ENCODE measurements around the gene TMEM175.
A peak's percentile ranks its signal among the peaks of the same experiment; 100 is the strongest.

TMEM175 gene

DNA sequence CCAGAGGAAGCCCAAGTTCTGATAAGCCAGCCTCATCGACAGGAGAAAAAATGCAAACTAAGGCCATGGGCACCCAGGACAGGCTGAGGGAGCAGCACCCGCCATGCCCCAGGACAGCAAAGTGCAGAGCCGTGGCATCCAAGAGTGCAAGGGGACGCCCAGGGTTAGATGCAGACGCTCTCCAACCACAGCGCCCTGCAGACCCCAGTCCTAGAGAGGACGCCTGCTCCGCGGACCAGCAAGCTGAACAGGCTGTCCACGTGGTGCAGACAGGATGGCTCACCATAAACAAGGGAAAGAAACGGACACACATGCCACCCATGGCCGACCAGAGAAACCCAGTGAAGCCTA, 32.7 kb upstream of the TMEM175 start:
- no peak for DNase-seq

DNA sequence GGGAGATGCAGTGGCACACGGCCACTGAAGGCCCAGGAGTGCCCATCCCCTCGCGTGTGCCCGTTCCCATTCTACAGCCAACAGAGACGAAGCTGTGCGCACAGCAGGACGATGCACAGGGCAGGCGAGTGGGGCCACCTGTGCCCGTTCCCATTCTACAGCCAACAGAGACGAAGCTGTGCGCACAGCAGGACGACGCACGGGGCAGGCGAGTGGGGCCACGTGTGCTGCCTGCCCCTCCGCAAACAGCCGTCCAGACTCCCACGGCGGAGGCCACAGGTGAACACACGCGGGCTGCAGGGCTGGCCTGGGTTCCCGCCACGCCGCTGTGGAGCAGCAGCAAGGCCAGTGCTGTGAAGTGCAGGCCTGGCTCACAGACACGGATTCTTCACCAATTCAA, 32.2 kb upstream of the TMEM175 start:
- no peak for DNase-seq

DNA sequence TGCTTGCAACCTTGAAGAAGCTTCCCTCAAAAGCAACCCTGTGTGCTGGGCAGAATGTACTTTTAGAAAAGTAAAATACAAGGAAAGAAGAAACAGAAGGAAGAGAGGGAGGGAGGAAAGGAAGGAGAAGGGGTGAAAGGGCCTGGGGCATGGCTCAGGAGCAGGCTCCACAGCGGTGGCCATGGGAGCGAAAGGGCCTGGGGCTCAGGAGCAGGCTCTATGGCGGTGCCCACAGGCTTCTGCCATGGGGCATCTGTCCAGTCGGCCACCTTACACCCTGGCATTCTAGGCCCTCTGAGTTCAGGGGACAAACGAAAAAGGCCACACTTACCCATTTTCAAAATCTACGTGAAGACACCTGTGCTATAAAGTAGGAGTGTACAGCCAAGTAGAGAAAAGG, 31.5 kb upstream of the TMEM175 start:
- DNase-seq, result no peak

DNA sequence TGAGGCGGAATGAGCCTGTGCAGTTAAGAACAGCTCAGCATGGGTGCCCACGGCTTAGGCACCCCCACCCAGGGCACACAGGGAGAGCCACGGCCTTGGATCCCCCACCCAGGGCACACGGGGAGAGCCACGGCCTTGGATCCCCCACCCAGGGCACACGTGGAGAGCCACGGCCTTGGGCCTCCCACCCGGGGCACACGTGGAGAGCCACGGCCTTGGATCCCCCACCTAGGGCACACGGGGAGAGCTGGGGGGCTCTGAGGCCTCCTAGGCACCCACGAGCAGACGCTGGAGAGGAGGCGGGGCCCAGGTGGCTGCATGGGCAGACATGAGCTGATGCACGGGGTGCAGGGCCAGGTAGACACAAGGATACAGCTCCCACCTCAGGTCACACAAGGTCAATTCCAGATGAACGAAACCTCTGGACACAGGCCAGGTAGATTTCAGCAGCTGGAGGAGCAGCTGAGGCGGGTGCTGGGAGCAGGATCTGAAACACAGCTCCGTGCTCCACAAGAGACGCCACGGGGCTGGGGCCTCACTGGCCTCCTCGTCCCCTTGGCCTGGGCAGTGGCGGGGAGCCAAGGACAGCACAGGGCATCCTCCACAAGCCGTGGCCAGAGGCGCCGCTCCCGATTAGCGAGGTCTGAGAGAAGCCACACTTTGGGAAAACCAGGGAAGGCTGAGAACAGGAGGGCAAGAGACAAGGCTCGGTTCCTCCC, 30.9 kb upstream of the TMEM175 start:
- DNase-seq, result no peak

DNA sequence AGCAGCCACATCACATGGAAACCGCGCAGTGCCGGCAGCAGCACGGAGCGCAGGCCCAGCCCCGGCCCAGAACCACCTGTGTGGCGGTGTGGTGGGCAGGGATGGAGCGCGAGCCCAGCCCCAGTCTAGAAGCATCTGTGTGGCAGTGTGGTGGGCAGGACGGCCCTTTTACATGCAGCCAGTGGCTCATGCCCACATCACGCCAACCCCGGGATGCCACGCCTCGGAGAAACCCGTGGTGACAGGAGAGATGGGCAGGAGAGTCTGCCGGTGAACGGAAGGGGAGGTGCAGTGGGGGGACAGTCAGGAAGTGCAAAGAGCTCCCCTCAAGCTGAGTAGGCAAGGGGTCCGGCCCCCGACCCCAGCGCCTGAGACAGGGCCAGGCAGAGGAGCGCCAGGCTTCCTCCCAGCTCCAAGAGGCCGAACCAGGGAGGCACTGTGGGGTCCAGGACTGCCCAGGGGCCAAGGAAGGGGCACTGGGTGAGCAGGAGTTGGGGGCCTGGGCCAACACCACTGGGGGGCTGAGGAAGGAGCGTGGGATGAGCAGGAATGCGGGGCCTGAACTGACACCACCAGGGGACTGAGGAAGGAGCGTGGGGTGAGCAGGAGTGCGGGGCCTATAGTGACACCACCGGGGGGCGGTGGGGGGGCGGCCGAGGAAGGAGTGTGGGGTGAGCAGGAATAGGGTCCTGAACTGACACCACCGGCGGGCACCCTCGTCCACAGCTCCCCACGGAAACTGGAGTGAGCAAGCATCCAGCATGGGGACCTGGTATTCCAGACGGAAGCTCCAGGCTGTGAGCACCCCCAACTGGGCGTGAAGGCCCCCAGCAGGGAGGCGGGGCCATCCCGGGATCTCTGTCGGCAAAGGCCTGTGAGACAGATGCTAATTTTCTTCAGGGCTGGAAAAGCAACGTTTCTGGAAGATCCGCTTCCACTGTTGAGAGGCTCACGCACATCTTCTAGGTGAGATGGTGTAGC, 28.9 kb upstream of the TMEM175 start:
- DNase-seq, result no peak

DNA sequence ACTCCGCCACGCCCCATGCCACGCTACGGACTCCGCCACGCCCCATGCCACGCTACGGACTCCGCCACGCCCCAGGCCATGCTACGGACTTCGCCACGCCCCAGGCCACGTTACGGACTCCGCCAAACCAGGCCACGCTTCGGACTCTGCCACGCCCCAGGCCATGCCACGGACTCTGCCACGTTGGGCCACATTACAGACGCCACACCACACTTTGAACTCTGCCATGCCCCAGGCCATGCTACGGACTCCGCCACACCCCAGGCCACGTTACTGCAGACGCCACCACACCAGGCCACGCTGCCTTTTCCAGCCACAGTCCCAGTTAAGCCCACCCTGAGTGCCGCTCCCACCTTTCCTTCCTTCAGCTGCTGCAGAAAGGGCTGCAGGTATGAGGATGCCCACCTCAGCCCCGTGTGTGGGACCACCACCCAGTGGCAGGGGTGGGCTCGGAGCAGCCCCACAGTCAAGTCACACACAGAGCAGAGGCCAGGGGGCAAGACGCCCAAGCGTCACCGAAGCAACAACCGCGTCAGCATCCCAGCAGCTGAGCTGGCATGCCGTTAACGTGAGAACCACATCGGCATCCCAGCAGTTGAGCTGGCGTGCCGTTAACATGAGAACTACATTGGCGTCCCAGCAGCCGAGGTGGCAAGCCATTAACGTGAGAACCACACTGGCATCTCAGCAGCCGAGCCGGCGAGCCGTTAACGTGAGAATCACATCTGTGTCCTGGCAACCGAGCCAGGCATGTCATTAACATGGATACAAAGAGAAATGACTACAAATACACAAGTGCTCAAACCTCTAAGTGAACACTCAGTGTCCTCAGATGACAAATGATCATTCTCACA, 26.5 kb upstream of the TMEM175 start:
- DNase-seq, result peak in 1 of 56 donors; percentile 15

DNA sequence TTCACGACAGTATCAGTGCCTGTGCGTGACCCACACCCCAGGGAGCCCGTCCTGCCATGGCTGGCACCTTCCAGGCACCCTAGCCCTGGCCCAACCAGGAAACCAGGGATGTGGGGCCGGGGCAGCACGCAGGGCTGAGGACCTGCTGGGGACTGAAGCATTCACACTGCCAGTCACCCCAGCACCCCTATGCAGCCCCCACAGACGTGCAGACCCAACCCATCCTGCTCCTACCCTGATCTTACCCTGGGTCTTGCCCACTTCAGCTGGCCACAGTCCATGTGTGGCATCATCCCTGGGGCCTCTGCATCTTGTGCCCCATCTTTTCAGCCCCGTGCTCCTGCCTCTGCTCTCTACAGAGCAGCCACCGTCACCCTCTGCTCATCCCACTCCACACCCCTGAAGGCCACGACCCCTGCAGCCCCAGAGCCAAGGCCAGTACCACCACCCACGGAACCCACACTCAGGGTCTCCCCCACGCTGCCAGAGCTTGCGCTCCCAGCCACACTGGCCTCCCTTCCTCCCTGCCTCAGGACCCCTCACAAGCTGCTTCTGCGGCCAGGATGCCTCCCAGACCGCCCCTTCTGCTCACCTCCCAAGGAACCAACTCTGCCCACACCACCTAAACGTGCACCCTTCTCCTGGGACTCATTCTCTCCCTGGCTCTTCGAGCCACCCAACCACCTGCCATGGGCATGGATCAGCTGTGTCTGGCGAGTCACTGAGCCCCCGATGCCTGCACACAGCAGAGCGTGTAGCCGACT, 25.7 kb upstream of the TMEM175 start:
- DNase-seq, result no peak

DNA sequence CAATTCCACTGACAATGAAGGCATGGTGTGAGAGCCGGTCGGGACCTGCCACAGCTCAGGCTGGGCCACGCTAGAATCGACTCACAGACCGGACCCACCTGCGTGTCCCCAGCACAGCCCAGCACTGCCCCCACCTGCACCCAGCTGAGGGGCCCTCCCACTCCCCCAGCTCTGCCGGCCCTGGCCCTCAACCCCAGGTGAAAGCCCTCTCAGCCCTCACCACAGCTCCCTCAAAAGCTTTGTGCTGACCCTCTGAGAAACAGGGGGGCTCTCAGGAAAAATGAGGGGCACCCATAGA, 25.2 kb upstream of the TMEM175 start:
- no peak for DNase-seq

DNA sequence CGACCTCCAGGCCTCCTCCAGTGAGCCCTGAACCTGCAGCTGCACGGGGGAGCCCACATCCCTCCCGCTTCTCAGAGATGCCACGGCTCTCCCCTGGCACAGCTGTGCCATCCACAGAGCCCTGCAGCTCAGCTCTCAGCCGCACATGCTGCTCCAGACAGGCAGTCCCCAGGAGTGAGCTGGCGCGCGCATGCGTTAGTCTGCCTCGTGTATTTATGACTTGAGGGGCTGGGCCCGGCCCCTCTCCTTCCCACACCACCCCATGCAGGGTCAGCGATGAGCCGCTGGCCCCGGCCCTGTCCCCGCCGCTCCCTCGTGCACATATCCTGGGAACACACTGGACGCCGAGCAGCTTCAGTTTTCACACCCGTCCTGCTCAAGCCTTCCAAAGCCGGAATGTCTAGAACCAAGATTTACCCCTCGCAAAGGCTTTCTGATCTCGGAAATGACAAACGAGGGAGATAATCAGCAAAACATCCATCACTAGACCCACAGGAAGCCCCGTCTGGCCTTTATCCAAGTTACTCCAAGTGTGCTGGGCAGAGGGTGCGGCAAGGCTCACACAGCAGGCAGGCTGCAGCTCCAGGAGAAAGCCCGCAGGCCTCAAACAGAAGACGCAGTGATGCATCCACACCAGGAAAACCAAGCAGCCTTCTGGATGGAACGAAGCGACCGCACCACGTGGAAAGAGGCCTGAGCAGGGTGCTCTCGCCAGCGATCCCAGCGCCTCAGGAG, 24.4 kb upstream of the TMEM175 start:
- DNase-seq, result no peak

DNA sequence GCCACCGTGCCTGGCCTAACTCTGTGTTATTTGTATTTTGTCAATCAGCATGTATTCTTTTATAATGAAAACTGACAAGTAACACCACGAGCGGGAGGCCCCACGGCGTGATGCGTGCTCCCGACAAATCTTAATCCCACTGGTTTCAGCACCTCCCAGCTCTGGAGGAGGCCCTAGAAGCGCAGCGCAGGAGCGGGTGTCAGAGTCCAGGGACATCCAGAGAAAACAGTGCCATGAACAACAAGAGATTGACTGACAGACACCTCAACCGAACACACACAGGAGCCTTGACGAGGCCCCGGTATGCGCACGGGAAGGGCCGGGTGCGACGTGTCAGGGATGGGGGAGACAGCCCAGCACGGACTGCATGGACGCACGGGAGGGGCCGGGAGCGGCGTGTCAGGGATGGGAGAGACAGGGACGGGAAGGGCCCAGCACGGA, 23.1 kb upstream of the TMEM175 start:
- DNase-seq, result no peak

DNA sequence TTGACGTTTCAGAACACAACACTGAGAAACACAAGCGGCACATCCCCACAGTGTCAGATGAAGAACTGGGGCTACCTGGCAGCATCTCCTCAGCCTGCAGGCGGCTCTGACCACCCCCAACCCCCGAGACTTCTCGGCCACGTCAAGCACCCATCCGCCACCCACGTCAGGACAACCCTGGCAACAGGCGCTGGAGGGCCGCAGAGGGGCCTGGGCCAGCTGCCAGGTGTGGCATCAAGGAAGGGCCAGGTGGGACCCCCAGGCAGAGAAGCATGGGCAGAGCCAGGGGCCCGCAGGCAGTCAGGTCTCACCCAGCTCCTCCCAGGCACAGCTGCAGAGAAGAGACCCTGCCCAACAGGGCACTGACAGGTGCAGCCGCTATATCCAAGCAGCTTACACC, 22.4 kb upstream of the TMEM175 start:
- DNase-seq, result no peak

DNA sequence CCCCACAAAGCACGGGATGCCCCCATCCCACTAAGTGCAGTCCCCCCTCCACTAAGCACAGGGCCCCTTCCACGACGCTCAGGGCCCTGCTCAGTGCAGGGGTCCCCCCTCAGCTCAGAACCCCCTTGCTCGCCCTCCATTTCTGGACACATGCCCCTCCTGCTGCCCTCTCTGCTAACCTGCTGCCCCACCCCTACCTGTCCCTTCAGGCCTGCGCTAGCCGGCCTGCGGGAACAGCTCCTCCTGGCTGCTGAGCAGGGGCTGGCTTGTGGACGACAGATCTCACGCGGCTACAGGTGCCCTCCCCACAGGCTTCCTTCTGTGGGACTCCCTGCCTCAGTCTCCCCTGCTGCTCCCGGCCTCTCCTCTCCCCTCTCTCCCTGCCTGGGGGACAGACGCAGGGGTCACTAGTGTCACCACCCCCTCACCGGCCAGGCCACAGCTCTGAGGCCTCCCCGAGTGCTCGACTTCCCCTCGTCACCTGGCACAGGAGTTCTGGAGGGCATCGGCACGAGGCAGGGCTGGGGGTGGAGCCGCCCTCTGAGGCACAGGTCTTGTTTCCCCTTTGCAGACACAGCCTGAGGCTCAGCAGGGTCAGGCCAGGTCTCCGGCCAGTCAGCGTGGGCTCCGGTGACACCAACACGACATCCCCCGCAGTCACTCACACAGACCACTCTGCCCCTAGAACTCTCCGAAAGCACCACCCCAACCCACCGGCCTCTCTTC, 21.7 kb upstream of the TMEM175 start:
- no peak for DNase-seq

DNA sequence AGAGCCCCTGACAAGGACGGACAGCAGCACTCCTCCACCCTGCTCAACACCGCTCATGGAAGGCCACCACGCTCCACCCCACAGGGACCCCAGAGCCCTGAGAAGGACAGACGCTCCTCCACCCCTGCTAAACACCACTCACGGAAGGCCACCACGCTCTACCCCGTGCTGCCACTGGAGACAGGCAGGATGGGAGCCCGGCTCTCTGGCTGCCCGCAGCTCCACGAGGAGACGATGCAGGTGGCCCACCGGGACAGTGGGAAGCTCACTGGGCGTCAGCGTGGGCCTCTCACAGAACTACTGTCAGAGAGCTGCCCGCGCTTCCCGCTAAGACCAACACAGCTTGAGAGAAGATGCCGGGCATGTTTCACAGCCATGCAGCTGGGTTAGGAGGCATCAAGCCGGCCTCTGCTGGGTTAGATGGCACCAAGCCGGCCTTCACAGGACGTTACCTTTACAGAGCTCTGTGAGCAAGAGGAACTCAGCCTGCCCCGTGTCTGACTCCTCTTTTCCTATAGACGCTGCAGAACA, 21.0 kb upstream of the TMEM175 start:
- no peak for DNase-seq

DNA sequence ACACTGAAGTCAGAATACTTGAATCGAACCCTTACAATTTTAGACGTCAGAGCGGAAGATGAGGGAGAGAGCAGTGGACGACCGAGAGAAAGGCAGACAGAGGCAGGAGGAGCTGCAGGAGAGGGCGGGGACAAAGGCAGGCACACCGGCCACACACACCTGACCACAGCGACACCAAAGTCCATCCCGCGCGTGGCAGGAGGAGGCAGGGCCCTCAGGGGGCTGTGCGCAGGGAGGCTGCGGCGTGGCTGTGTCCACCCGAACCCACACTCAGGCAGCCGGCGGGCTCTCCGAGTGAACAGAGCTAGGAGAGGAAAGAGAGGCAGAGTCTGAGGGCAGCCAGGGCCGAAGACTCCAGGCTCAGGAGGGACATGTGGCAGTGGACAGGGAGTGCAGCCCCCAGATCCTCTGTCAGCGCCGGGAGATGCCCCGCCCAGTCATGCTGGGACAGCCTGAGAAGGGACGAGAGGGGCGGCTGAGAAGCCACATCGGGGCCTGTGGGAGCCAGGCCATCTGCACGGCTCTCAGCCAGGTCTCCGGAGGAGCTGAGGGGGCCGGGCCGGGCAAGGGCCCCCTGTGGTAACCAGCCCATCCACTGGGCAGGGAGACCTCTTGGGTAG, 20.3 kb upstream of the TMEM175 start:
- DNase-seq, result no peak

DNA sequence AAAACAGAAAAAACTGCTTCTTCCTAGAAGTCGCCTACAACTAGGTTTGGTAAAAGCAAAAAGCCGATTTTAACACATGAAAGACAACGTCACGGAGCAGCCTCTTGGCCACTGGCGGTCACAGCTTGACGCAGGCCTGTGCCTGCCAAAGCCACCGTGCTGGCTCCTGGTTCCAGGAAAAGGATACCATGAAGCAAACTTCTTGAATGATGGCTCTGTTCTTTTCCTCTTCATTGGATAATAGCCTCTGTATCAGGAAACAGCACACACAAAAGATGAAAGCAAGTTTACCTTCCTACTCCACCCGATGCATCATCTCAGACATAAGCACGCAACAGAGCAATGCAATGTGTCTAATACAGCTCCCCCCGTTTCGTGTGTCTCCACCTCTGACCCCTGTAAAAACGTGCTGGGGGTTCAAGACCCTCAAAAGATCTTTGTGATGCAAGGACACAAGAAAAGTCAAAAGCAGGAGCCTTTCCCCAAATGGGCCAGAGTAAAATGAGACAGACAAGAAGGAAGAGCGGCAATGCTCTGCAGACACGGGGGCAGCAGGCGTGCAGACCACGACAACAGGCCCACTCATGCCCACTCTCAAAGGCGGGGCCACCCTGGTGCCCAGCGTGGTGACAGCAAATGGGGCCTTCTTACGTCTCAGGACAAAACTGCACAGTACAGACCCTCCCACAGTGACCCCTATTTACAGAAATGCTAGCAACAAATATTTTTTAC, 19.5 kb upstream of the TMEM175 start:
- peak in 9 of 56 donors; percentile 12 to 44 (median 15) for DNase-seq

DNA sequence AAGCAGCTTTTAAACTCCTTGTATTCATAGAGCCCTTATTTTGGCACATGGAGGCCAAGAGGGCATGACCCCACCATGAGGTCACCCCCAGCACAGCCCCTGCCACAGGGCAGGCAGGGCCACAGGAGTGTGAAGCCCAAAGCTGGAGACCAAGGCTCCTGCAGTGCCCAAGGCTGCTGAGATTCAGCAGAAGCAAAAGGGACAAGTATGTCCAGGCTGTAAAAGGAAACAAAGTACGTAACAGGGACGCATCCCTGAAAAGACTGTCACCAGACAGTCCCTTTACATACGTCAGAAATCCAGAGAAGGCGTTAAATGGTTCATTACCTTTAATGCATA, 19.0 kb upstream of the TMEM175 start:
- no peak for DNase-seq

DNA sequence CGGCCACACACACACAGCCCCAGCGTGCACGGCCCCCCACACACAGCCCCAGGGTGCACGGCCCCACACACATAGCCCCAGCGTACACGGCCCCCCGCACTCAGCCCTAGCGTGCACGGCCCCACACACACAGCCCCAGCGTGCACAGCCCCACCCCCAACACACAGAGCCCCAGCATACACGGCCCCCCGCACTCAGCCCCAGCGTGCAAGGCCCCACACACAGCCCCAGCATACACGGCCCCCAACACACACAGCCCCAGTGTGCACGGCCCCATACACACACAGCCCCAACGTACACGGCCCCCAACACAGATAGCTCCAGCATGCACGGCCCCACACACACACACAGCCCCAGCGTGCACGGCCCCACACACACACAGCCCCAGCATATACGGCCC, 17.7 kb upstream of the TMEM175 start:
- DNase-seq, result no peak

DNA sequence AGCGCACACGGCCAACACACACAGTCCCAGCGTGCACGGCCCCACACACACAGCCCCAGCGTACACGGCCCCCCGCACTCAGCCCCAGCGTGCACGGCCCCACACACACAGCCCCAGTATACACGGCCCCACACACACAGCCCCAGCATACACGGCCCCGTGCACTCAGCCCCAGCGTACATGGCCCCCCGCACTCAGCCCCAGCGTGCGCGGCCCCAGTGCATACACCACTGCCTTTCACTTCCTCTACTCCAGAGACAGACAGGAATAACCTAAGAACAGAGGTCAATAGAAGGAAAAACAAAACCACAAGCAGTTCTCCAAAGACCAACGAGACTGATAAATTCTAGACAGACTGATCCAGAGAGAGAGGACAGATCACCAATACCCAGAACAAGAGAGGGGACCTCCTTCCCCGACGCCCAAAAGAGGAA, 17.2 kb upstream of the TMEM175 start:
- no peak for DNase-seq
